Measurements from ENCODE around the gene HSPA12A.

Gene HSPA12A, protein sequence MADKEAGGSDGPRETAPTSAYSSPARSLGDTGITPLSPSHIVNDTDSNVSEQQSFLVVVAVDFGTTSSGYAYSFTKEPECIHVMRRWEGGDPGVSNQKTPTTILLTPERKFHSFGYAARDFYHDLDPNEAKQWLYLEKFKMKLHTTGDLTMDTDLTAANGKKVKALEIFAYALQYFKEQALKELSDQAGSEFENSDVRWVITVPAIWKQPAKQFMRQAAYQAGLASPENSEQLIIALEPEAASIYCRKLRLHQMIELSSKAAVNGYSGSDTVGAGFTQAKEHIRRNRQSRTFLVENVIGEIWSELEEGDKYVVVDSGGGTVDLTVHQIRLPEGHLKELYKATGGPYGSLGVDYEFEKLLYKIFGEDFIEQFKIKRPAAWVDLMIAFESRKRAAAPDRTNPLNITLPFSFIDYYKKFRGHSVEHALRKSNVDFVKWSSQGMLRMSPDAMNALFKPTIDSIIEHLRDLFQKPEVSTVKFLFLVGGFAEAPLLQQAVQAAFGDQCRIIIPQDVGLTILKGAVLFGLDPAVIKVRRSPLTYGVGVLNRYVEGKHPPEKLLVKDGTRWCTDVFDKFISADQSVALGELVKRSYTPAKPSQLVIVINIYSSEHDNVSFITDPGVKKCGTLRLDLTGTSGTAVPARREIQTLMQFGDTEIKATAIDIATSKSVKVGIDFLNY

DNA sequence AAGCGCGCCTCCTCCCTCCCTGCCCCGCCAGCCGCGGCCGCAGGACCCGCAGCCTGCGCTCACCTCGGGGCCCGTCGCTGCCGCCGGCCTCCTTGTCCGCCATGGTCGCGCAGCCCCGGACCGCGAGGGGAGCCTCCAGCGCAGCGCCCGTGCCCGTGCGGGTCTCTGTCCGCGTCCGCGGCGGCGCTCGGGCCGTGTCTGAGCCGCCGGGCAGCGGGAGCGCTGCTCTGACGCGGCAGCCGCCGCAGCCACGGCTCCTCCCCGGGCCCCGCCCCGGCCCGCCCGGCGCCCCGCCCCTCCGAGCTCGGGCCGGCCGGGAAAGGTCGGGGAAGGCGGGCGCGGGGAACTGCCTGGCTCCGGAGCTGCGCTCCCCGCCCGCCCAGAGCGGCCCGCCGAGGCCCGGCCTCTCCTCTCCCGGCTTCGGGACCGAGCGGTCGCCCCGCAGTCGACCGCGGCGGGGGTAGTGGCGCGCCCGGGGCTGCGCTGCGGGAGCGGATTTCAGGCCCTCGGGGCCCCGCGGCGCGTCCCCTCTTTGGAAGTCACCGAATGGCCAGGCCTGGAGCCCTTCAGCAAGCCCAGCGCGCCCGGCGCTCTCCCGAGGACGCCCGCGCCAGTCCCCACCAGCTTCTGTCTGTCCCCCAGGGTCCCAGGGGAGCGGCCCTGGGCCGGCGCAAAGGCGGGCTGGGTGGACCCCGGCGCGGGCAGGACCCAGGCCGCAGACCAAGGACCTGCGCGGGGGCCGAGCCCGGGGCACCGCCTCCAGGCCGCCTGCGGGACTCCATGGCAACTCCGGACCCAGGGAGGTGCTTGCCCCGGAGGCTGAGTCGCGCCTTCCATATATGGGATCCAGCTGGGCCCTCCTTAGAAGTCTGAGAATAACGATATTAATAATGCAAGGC lies at the start of gene HSPA12A:
TSS of gene HSPA12A (minus strand) at position 200 of the 899 bp plus-strand sequence. CDS start at position 103, 97 bp downstream.
- TF ChIP-seq RAD21 (IDR thresholded peaks at IDR 0.05; ENCODE audit: low read depth) (no peak), EP300 (IDR thresholded peaks at IDR 0.05; ENCODE audit: borderline replicate concordance) (peak; percentile 22; the same call in 1 of the 2 replicates), EGR1 (IDR thresholded peaks at IDR 0.05) (peak; percentile 35; the same call in 1 of the 2 replicates), ZBTB7A (IDR thresholded peaks at IDR 0.05; ENCODE audit: low read depth) (peak; percentile 59; the same call in 1 of the 2 replicates), TAF1 (IDR thresholded peaks at IDR 0.05; ENCODE audit: low read depth) (peak; percentile 32; the same call in 1 of the 2 replicates), TCF12 (IDR thresholded peaks at IDR 0.05; ENCODE audit: low read depth) (no peak; the same call in 1 of the 2 replicates), TEAD4 (IDR thresholded peaks at IDR 0.05) (no peak), CEBPB (IDR thresholded peaks at IDR 0.05) (no peak), FOXM1 (IDR thresholded peaks at IDR 0.05; ENCODE audit: borderline replicate concordance, low read depth) (no peak), YY1 (IDR thresholded peaks at IDR 0.05; ENCODE audit: low read depth) (no peak), NFIC (IDR thresholded peaks at IDR 0.05) (no peak), CREB1 (IDR thresholded peaks at IDR 0.05; ENCODE audit: low read depth) (no peak)
- TF ChIP-seq, protein P1, sequence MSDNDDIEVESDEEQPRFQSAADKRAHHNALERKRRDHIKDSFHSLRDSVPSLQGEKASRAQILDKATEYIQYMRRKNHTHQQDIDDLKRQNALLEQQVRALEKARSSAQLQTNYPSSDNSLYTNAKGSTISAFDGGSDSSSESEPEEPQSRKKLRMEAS (IDR thresholded peaks at IDR 0.05): no peak
- TF ChIP-seq, protein P2, sequence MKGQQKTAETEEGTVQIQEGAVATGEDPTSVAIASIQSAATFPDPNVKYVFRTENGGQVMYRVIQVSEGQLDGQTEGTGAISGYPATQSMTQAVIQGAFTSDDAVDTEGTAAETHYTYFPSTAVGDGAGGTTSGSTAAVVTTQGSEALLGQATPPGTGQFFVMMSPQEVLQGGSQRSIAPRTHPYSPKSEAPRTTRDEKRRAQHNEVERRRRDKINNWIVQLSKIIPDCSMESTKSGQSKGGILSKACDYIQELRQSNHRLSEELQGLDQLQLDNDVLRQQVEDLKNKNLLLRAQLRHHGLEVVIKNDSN (IDR thresholded peaks at IDR 0.05): no peak
- TF ChIP-seq, protein P3, sequence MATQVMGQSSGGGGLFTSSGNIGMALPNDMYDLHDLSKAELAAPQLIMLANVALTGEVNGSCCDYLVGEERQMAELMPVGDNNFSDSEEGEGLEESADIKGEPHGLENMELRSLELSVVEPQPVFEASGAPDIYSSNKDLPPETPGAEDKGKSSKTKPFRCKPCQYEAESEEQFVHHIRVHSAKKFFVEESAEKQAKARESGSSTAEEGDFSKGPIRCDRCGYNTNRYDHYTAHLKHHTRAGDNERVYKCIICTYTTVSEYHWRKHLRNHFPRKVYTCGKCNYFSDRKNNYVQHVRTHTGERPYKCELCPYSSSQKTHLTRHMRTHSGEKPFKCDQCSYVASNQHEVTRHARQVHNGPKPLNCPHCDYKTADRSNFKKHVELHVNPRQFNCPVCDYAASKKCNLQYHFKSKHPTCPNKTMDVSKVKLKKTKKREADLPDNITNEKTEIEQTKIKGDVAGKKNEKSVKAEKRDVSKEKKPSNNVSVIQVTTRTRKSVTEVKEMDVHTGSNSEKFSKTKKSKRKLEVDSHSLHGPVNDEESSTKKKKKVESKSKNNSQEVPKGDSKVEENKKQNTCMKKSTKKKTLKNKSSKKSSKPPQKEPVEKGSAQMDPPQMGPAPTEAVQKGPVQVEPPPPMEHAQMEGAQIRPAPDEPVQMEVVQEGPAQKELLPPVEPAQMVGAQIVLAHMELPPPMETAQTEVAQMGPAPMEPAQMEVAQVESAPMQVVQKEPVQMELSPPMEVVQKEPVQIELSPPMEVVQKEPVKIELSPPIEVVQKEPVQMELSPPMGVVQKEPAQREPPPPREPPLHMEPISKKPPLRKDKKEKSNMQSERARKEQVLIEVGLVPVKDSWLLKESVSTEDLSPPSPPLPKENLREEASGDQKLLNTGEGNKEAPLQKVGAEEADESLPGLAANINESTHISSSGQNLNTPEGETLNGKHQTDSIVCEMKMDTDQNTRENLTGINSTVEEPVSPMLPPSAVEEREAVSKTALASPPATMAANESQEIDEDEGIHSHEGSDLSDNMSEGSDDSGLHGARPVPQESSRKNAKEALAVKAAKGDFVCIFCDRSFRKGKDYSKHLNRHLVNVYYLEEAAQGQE (IDR thresholded peaks at IDR 0.05; ENCODE audit: low read depth): no peak

DNA sequence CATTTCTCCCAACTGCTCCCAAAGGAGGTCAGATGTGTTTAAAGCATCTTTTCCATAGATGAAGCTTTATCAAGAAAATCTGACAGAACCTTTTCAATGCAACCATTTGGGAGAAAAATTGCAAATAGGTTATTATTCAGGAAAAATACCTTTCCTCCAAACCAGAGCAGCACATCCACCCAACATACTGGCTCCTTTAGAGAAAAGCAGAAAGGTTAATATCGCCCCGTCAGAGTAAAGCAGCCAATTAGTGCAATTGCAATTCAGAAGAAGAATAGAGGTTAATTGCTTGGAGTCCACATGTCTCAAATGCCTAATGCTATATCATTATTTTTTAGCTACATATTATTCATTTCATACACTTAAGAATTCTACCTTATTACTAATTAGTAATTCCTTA lies 48.9 kb upstream of the HSPA12A start:
- TF ChIP-seq NFIC (IDR thresholded peaks at IDR 0.05) (no peak), TEAD4 (IDR thresholded peaks at IDR 0.05) (no peak), FOXM1 (IDR thresholded peaks at IDR 0.05; ENCODE audit: borderline replicate concordance, low read depth) (no peak), EGR1 (IDR thresholded peaks at IDR 0.05) (no peak), TCF12 (IDR thresholded peaks at IDR 0.05; ENCODE audit: low read depth) (no peak), YY1 (IDR thresholded peaks at IDR 0.05; ENCODE audit: low read depth) (no peak), RAD21 (IDR thresholded peaks at IDR 0.05; ENCODE audit: low read depth) (no peak), CEBPB (IDR thresholded peaks at IDR 0.05) (no peak)
- TF ChIP-seq, protein P2 (IDR thresholded peaks at IDR 0.05): no peak

DNA sequence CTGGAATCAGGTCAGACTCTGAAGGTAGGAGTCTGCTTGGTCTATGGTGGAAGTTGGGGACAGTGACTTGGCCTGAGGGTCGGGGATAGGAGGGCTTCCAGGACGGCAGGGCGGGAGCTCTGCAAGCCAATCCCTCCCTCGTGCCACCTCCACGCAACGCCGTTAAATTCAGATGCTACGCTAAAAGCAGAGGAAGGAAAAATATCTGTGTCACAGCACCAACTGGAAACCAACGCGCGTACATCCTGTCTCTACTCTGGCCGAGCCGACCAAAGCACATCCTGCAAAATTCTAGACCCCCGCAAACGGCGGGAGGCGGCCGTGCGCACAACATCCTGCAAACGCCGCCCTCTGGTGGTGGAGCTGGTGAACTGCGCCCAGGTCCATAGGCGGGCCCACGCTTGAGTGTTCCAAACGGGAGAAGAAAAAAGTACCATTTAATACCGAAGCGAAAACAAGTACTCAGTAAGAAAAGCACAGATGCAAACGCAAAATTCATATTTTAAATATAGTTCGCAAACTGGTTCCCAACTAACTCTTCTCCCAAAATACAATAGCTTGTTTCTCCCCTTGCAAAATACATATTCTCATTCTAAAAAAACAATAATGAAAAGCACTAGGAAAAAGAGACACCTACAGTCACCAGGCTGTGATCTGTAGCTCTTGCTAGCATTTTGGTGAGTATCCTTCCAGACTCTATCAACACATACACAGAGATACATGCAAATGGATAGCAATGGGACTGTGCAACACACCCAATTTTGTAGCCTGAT lies 45.7 kb upstream of the HSPA12A start:
- TF ChIP-seq EGR1 (IDR thresholded peaks at IDR 0.05) (no peak), CEBPB (IDR thresholded peaks at IDR 0.05) (no peak), EP300 (IDR thresholded peaks at IDR 0.05; ENCODE audit: borderline replicate concordance) (no peak), RAD21 (IDR thresholded peaks at IDR 0.05; ENCODE audit: low read depth) (peak; percentile 87), CREB1 (IDR thresholded peaks at IDR 0.05; ENCODE audit: low read depth) (no peak), NFIC (IDR thresholded peaks at IDR 0.05) (peak; percentile 6; the same call in 1 of the 2 replicates), FOXM1 (IDR thresholded peaks at IDR 0.05; ENCODE audit: borderline replicate concordance, low read depth) (no peak), TAF1 (IDR thresholded peaks at IDR 0.05; ENCODE audit: low read depth) (no peak), ZBTB7A (IDR thresholded peaks at IDR 0.05; ENCODE audit: low read depth) (peak; percentile 70), TCF12 (IDR thresholded peaks at IDR 0.05; ENCODE audit: low read depth) (no peak), TEAD4 (IDR thresholded peaks at IDR 0.05) (no peak), YY1 (IDR thresholded peaks at IDR 0.05; ENCODE audit: low read depth) (no peak)
- TF ChIP-seq, protein P1 (IDR thresholded peaks at IDR 0.05): peak; percentile 72; the same call in 1 of the 2 replicates
- TF ChIP-seq, protein P3 (IDR thresholded peaks at IDR 0.05; ENCODE audit: low read depth): no peak
- TF ChIP-seq, protein P2 (IDR thresholded peaks at IDR 0.05): no peak
